ENCODE data around the gene PCK1. TPM values are rescaled to one million over a fixed set of nuclear protein-coding genes. Genes with fewer than 3 reads are reported as not detected.

PCK1 gene
- total RNA-seq, 1 donor from 2014 or later, result 7.7 TPM

GRCh38 chr20:57526885-57527460 lies 33.9 kb upstream of the PCK1 start:
- no peak overlapping the region for H3K27ac ChIP-seq
- intact Hi-C loops (cut with DNase I), result no loop called here
- no peak for TF ChIP-seq CTCF (IDR thresholded peaks at IDR 0.05)
- no peaks in the 10 kb centered on the region for H3K4me1 ChIP-seq
- DNase-seq (ENCODE audit: low spot score in 2 of 2), result no peak
- no peaks in the 10 kb centered on the region for H3K27me3 ChIP-seq
- H3K9me3 ChIP-seq, result no peaks in the 10 kb centered on the region
- H3K36me3 ChIP-seq, result no peaks in the 10 kb centered on the region
- H3K4me3 ChIP-seq, result no peak overlapping the region

- intact Hi-C loops (cut with DNase I), result no loop called here
- Histone ChIP-seq H3K9me3 (no peaks in the 10 kb centered on the region), H3K4me3 (no peak overlapping the region)
These were observed 33.2 kb upstream of the PCK1 start for GRCh38 chr20:57527728-57528127.

GRCh38 chr20:57528148-57528547 lies 32.8 kb upstream of the PCK1 start:
- Histone ChIP-seq H3K27ac (no peak overlapping the region), H3K4me3 (no peak overlapping the region), H3K27me3 (no peaks in the 10 kb centered on the region), H3K4me1 (no peaks in the 10 kb centered on the region), H3K36me3 (no peaks in the 10 kb centered on the region), H3K9me3 (no peaks in the 10 kb centered on the region)
- no peak for TF ChIP-seq CTCF (IDR thresholded peaks at IDR 0.05)
- no peak for DNase-seq (ENCODE audit: low spot score in 2 of 2)
- intact Hi-C loops (cut with DNase I), result no loop called here

More at GRCh38 chr20:57527728-57528127, 33.2 kb upstream of the PCK1 start:
- Histone ChIP-seq H3K4me1 (no peaks in the 10 kb centered on the region), H3K36me3 (no peaks in the 10 kb centered on the region), H3K27ac (no peak overlapping the region), H3K27me3 (no peaks in the 10 kb centered on the region)
- DNase-seq (ENCODE audit: low spot score in 2 of 2), result no peak
- no peak for TF ChIP-seq CTCF (IDR thresholded peaks at IDR 0.05)

- Histone ChIP-seq H3K27ac (no peak overlapping the region), H3K9me3 (no peaks in the 10 kb centered on the region), H3K4me1 (no peaks in the 10 kb centered on the region), H3K36me3 (no peaks in the 10 kb centered on the region), H3K4me3 (no peak overlapping the region), H3K27me3 (no peaks in the 10 kb centered on the region)
- TF ChIP-seq CTCF (IDR thresholded peaks at IDR 0.05), result no peak
- no peak for DNase-seq (ENCODE audit: low spot score in 2 of 2)
- intact Hi-C loops (cut with DNase I), result no loop called here
These were observed 31.7 kb upstream of the PCK1 start for GRCh38 chr20:57529160-57529585.

- Histone ChIP-seq H3K27me3 (no peaks in the 10 kb centered on the region), H3K4me1 (no peaks in the 10 kb centered on the region), H3K27ac (no peak overlapping the region), H3K4me3 (no peak overlapping the region), H3K36me3 (no peaks in the 10 kb centered on the region), H3K9me3 (no peaks in the 10 kb centered on the region)
- TF ChIP-seq CTCF (IDR thresholded peaks at IDR 0.05), result no peak
- intact Hi-C loops (cut with DNase I), result no loop called here
- no peak for DNase-seq (ENCODE audit: low spot score in 2 of 2)
These were observed 31.1 kb upstream of the PCK1 start for GRCh38 chr20:57529810-57530209.
